GM18909 (cell line): ENCODE results near the gene TJP2.

Source experiments
- ATAC-seq: cut with Tn5 transposase; IDR thresholded peaks from one replicate; pipeline ENCODE4 v1.9.1; 2021; ENCODE audit warnings: mild to moderate bottlenecking; ENCODE audit not compliant: unreplicated experiment, poor library complexity

TJP2 gene

GRCh38 chr9:69218166-69218565 lies 44.1 kb downstream of the TJP2 start:
- no peak for ATAC-seq

- no peak for ATAC-seq
Measured at GRCh38 chr9:69221036-69221435, 47.0 kb downstream of the TJP2 start.

- ATAC-seq = no peak
Measured at GRCh38 chr9:69222970-69223369, 48.9 kb downstream of the TJP2 start.

- ATAC-seq = no peak
Measured at GRCh38 chr9:69223605-69224004, 49.5 kb downstream of the TJP2 start.

DNA sequence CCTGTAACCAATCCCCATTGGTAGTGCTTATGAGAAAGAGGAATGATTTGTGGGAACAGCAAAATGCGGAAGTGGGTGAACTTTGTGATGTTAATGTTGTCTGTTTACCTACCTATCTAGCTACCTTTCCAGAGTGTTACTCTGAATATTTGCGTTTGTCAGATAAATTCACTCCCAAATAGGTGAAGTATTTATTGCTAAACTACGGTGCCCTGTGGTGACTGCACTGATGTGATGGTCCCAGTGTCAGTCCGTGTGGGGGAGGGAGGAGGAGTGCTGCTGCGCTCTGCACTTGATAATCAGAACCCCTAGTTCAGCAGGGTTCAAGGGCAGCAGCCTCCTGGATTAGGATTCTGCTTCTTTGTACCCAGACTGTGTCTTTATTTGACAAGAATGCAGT lies 55.3 kb downstream of the TJP2 start:
- ATAC-seq = no peak

DNA sequence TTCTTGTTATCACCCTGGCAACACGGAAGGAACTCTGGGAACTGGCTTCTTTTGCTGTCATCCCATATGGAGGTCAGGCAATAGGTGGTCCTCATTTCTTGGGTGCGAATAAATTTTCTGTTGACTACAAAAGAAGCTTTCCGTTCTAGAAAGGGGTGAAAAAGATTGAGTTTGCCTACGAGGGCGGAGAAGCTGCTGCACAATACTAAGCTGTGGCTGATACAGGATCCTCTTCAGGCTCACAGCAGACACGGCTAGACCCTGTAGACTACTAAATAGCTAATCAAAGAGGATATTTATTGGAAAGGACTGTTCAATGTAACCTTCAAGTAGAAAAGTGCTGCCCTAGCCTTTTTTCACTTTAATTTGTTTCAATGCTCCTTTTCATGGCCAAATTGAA lies 58.1 kb downstream of the TJP2 start:
- ATAC-seq = no peak

GRCh38 chr9:69234683-69235082 lies 60.6 kb downstream of the TJP2 start:
- ATAC-seq = no peak

DNA sequence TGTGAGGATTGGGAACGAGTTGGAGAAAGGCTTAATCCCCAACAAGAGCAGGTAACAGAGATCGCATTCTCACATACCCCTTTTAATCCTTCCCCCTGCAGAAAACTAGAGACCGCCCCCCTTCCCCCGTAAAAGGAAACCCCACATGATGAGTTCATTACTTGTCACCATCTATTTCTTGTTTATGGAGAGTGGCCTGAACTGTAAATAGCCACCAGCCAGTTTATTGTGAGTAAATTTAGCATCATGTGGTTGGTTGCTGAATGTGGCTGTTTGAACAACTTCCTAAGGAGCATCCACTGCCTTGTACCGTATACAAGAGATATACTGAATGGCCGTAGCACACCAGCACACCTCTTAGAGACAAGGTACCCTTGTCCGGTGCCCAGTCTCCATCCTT lies 62.1 kb downstream of the TJP2 start:
- ATAC-seq = no peak

DNA sequence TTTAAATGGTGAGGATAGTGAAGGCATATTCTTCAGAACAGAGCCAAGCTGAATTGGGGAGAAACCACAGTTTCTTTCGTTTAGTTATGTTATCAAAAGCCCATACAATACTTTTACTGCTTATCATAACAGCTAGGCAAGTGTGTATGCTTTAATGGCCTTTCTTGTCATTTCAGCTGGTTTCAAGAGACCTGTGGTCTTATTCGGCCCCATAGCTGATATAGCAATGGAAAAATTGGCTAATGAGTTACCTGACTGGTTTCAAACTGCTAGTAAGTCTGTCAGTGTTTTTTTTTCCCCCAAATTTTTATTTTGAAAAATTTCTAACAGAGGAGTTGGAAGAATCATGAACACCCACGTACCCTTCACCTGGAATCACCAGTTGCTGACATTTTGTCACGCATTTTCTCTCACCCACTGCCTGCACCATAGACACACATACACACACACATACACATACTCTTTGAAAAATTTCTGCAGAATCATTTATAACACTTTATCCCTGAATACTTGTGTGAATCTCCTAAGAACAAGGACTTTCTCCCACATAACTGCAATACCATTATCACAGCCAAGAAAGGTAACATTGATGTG lies 63.7 kb downstream of the TJP2 start:
- ATAC-seq = peak; percentile 84

GRCh38 chr9:69243116-69243515 lies 69.0 kb downstream of the TJP2 start:
- no peak for ATAC-seq

GRCh38 chr9:69246629-69247028 lies 72.6 kb downstream of the TJP2 start:
- no peak for ATAC-seq

GRCh38 chr9:69248005-69248404 lies 73.9 kb downstream of the TJP2 start:
- ATAC-seq = no peak

- no peak for ATAC-seq
Measured at GRCh38 chr9:69249337-69249736, 75.3 kb downstream of the TJP2 start.

DNA sequence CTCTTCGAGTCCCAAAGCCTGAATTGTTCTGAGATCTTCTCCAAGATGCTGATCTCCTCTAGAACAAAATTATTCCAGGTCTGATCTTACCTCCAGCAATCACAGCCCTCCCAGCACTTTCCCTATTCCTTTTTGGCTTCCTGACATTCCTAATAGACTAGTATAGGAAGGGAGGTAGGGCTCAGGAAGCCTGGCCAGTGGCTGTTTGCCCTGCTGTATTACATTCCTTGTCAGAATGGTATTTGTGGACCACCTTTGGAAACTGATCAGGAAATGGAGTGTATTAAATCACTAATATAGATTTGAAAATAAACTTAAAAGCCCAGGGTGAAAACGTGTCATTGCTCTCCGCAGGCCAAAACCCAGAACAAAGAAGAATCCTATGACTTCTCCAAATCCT lies 76.6 kb downstream of the TJP2 start:
- ATAC-seq = no peak

DNA sequence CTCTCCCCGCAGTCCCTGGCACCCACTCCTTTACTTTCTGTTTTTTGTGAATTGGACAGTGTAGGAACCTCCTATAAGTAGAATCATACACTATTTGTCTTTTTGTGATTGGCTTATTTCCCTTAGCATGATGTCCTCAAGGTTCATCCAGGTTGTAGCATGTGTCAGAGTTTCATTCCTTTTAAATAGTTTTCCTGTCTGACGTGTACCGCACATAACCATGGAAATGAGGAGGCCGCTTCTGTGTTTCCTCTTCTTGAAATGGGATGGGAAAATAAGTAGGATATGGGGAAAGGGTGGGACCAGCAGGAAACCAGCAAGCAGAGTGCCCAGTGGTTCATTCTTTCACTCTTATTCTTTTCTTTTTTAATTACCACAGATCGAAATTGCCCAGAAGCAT lies 78.4 kb downstream of the TJP2 start:
- no peak for ATAC-seq

DNA sequence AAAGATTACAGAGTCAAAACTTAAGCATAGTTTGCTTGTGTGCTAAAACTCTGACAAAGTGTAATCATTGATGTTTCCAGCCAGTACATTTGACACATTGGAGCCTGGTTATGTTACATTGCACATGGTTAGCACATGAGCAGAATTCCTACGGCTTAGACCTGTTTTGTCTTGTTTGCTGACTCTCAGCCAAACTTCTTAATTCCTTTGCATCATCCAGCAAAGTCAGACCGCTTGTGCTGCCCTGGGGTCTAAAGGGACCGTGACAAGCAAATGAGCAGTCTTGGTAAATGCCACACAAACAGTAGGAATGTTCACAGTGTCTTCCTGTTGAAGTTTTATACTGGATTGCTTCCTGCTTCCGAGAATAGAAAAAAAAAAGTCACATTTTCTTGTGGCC lies 79.0 kb downstream of the TJP2 start:
- ATAC-seq = no peak

GRCh38 chr9:69254223-69254622 lies 80.1 kb downstream of the TJP2 start:
- no peak for ATAC-seq

GRCh38 chr9:69255591-69255990 lies 81.5 kb downstream of the TJP2 start:
- ATAC-seq = no peak

DNA sequence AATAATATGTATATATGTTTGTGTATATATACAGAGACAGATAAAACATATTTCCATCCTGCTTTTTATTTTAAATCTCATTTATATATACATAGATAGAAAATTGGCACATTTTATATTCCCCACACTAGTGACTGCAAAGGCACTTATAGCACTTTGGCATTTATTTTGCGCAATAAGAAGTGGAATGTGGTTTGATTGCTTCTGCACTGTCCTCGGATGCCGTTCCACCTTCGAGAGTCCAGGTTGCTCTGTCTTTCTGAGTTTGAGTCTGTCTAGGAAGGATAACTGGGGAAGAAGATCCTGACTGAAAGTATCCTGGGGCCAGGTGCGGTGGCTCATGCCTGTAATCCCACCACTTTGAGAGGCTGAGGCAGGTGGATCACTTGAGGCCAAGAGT lies 84.5 kb downstream of the TJP2 start:
- ATAC-seq = no peak

DNA sequence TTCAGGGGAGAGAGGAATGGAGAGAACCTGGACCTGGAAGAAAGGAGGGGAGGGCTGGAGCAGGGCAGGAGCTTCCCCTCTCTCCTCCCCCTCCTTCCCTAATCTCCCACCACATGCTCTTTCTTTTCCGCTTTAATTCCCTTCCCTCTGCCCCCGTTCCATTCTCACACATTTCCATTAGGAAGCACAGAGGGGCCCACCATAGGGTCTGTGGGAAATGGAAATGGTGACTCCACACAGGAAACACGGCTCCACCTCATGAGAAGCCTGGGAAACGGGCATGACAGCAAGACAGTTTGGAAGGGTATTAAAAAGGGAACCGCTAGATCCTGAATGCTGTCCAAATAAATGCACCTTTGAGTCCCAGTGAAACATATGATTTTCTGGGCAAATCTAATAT lies 86.1 kb downstream of the TJP2 start:
- ATAC-seq = no peak

DNA sequence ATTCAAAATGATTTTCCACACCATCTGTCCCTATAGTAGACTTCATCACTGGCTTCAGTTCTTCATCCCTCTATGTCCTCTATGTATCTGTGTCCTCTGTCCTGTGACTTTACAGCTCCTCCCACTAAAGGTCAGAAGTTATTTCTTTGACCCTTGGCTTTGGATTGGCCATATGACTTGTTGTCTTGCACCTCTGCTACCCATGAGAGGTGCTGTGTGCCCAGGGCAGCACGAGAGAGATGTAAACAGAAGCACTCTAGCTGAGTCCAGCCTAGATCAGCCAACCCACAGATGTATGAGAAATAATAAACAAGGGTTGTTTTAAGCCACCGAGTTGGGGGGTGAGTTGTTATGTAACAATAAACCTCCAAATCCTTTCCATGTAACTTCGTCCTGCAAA lies 87.6 kb downstream of the TJP2 start:
- ATAC-seq = no peak

- ATAC-seq = no peak
Measured at GRCh38 chr9:69264526-69264925, 90.4 kb downstream of the TJP2 start.

GRCh38 chr9:69265891-69266290 lies 91.8 kb downstream of the TJP2 start:
- ATAC-seq = no peak
